AG09319 (cell line): ENCODE data around the gene GRM5.
"Not testable (repeated sequence)": the region's sequence is repeated elsewhere in the genome, so short reads cannot be mapped to it uniquely, and the experiment has no call there.

Source experiments
- DNase-seq: peaks from one replicate; pipeline ENCODE4 v3.0.0-alpha.2; 2010; ENCODE audit warnings: low read depth; ENCODE audit errors: extremely low read depth
- CTCF ChIP-seq: IDR thresholded peaks from 2 replicates; pipeline ENCODE4 v1.5.1; 2011; ENCODE audit warnings: low read depth, mild to moderate bottlenecking, inconsistent platforms, low read length, moderate library complexity

The GRM5 gene

DNA sequence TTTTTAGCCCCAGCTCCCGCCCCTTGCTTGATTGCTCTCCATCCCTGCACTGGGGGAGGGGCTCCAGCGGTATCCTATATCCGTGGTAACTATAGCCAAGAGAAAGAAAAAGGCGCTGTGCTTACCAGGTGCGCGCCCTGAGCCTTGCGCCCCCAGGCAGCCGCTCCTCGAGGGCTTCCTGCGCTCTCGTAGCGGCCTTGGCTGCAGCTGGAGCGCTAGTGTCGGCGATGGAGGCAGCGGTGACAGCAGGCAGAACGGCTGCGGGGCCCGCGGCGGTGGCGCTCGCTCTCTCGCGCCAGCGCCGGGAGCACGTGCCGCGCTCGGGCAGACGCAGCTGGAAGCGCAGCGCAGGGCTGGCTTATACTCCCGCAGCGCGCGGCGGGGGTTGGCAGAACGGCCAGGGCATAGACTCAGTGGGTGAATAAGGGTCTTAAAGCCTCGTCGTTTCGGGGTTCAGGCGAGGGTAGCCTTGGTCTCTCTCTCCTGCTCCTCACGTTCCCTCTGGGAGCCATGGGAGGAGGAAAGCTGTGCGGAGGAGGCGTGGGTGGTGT, at the start of gene GRM5:
TSS of gene GRM5 (minus strand) at position 332 of the 551 bp plus-strand sequence. CDS start 18,110 bp downstream, outside the sequence.
- DNase-seq = not testable (repeated sequence)

DNA sequence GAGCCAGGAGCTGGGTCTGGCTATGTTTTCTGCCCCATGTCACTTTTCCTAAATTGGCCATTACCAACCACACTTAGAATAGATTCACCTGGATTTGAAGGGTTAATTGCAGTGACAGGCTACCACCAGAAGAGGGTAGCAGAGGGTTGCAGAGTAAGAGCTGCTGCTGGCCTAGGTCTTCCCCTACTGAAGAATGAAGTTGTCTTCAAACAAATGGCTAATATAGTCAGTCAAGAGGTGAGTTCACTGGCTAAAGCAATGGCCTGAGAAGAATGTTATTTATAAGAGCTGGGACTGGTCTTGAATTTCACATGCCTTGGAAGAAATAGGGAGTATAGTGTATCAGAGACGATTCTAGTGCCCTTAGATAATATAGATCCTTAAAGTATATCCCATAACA, 32.2 kb upstream of the GRM5 start:
- TF ChIP-seq CTCF = peak; percentile 66
- DNase-seq = peak; percentile 1

- DNase-seq = not testable (repeated sequence)
These were observed 28.0 kb upstream of the GRM5 start for GRCh38 chr11:89093806-89094205.

DNA sequence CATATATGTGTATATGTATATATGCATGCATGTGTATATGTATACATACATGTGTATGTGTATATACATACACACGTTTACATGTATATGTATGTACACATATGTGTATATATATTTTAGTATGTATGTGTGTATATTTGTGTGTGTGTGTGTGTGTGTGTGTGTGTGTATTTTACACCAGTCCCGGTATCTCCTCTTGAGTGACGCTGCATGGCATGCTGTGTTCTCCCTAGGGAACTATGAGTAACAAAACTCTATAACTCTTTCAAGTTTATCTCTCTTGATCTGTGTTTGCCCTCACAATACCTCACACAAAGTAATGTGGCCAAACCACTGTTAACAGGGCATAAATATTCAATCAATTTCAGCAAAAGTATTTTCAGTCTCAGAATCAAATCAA, 19.2 kb upstream of the GRM5 start:
- DNase-seq = not testable (repeated sequence)

DNA sequence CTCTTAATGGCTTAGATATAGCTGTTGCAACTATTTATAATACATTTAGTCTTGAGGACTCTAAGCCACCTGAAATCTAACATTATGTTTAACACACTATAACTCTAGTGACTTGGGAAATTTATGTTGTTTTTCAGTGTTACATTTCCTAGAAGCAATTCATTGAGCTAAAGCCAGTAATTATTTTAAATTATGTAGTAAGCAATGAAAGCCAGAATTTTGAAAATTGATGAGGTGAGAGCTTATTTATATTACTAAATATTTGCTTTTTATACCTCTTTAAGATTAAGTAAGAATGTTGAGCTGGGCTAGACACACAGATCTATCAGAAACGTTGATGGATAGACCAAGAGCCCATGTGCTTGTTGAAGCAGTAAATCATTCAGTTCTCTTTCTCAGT, 5.1 kb upstream of the GRM5 start:
- not testable (repeated sequence) for DNase-seq

DNA sequence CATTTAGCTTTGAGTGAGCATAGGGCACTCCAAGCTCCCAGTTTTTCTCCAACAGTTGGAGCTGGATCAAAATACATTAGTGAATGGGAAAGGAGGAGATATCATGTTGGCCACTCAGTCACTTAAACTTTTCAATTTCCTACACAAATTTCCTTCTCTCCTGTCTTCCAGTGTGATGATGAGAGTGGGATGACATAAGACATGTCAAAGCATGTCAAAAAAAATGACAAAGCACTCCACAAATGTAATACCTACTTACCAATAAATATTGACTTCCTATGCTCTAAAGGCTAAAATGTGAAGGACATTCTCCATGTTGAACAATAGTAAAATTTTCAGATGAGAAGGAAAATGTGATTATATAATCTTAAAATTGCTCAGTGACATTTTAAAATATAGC, 1.5 kb upstream of the GRM5 start:
- DNase-seq = no peak
- TF ChIP-seq CTCF = no peak

DNA sequence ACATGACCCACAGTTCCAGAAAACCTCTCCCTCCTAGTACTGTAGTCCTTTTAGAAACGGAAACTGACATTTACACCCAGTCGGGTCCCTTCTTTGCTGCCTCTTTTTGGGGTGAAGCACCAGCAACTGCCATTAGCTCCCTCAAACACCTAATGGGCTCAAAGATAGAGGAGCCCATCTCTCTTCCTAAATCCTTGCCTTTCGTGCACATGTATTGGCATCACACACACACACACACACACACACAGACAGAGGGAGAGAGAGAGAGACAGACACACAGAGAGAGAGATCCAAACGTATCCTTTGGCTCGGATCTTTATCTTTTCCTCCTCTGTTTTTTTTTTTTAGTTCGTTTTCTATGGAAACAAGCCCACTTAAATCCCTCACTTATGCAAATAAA, 716 bp downstream of the GRM5 start:
- TF ChIP-seq CTCF = no peak
- no peak for DNase-seq

GRCh38 chr11:89063481-89063951, 2.3 kb downstream of the GRM5 start:
- DNase-seq = not testable (repeated sequence)

- not testable (repeated sequence) for DNase-seq
These were observed 2.9 kb downstream of the GRM5 start for GRCh38 chr11:89062771-89063298.

GRCh38 chr11:89061839-89062238, 3.9 kb downstream of the GRM5 start:
- not testable (repeated sequence) for DNase-seq

DNA sequence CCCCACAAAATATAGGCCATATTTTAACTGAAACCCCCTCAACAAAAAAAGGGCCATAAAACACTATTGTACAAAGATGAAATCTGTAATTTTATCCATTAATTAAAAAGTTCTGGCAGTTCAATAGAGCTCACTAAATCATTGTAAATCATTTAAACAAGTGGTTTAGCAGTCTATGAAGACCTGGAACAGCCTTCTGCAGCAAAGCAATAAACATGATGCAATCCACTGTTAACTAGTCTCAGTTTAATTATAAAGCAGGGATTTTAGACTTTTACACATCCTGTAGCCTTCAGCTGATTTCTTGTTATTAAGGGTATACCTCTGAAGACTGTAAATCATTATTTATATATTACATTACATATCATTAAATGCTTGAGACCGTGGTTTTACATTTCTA, 8.4 kb downstream of the GRM5 start:
- DNase-seq = not testable (repeated sequence)

- no peak for DNase-seq
- no peak for TF ChIP-seq CTCF
These were observed 13.6 kb downstream of the GRM5 start for GRCh38 chr11:89052220-89052619.

- not testable (repeated sequence) for DNase-seq
These were observed 18.6 kb downstream of the GRM5 start for GRCh38 chr11:89047159-89047558.

DNA sequence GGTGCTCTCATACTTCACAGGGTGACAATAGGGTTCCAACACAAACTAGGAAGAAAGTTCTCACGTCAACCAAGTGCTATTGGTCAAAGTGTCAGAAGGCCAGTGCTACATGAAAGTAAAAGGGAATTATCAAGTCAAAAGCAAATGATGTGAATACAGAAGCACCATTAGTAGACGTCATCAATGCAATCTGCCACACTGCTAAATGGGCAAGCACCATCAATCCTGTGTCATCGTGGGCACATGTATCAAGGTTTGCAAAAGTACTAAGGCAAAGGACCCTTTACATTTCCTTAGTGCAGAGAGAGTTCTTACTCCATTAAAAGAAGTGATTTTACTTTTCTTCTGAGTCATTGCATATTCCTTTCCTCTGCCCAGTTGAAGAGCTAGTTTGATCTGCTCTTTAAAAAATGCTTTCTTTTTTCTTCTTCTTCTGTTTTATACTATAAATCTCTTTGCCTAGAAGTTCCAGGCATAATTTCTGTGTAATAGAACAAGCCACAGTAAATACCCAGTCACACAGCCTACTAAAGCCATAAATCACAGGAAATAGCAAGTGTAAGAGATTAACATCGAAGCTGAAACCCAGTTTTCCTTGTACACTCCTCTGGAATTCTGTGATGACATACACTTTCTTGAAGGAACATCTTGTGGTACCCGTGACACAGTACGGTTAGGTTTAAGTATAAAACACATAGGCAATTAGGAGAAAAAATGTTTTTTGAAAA, 21.8 kb downstream of the GRM5 start:
- not testable (repeated sequence) for DNase-seq

DNA sequence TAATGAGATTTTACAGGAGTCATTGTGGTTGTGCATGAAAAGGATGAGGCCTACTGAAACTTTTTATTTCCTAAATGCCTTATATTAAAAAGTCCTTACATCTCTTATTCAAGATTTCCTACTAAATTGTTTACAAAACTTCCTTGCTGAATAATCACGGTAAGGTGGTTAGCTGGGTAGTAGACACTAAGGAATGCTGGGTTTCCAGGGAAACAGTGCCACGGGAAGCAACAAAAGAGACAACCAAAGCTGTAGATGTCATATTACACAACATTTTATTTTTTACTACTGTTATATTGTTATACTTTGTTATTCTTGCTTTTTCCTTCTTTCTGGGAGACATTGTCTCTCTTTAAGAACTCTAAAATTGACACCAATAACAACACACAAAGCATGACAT, 36.1 kb downstream of the GRM5 start:
- not testable (repeated sequence) for DNase-seq
